WTC11 (cell line): ENCODE results near the gene COX19. TPM values are rescaled to one million over a fixed set of nuclear protein-coding genes. Genes with fewer than 3 reads are reported as not detected.
A peak's percentile ranks its signal among the peaks of the same experiment; 100 is the strongest.

ENCODE experiments used
- ATAC-seq: fragments of 200-7000 bp; cut with Tn5 transposase; 2 replicates; pipeline ENCODE4 v1.10.0; 2021; ENCODE audit warnings: mild to moderate bottlenecking, moderate library complexity
- Bru-seq: library from RNA; stranded (reverse); fragments of 400-500 nt; gene quantifications from one replicate; lab custom pipeline; 2021; lab: Mats Ljungman, UMichigan
- CTCF ChIA-PET: fragments of 300-600 bp; sonication (Branson Sonifier 250); formaldehyde crosslinking; loops from one replicate; lab custom pipeline; 2021; ENCODE audit warnings: antibody characterized with exemption; lab: Charles Lee
- POLR2A ChIA-PET: fragments of 350-600 bp; sonication (Branson Sonifier 250); formaldehyde crosslinking; loops from one replicate; lab custom pipeline; 2021; ENCODE audit warnings: antibody characterized with exemption; lab: Charles Lee
- DNase-seq: peaks from one replicate; pipeline ENCODE4 v3.0.0; 2021; ENCODE audit warnings: low spot score
- H3K27ac Mint-ChIP-seq: 2 replicates; pipeline ENCODE4 v1.8.0; 2021; ENCODE audit warnings: mixed read lengths
- H3K27me3 Mint-ChIP-seq: 2 replicates; pipeline ENCODE4 v1.8.0; 2021; ENCODE audit warnings: low read depth, mild to moderate bottlenecking, moderate library complexity, mixed read lengths
- H3K36me3 Mint-ChIP-seq: 2 replicates; pipeline ENCODE4 v1.8.0; 2021; ENCODE audit warnings: mixed read lengths
- H3K4me1 Mint-ChIP-seq: 2 replicates; pipeline ENCODE4 v1.8.0; 2022; ENCODE audit warnings: mixed read lengths
- H3K4me3 Mint-ChIP-seq: 2 replicates; pipeline ENCODE4 v1.8.0; 2021; ENCODE audit warnings: mild to moderate bottlenecking, moderate library complexity, mixed read lengths
- H3K9me3 Mint-ChIP-seq: 2 replicates; pipeline ENCODE4 v1.8.0; 2021; ENCODE audit warnings: mixed read lengths
- CBFB ChIP-seq: sonication (generic); formaldehyde crosslinking; IDR thresholded peaks from 2 replicates; pipeline ENCODE4 v1.8.1; 2022; ENCODE audit warnings: mild to moderate bottlenecking, low read depth, missing genetic modification reagents
- CREM ChIP-seq: sonication (generic); formaldehyde crosslinking; IDR thresholded peaks from 2 replicates; pipeline ENCODE4 v1.8.1; 2022; ENCODE audit warnings: mild to moderate bottlenecking, missing genetic modification reagents, moderate library complexity
- ETV6 ChIP-seq: sonication (generic); formaldehyde crosslinking; IDR thresholded peaks from 2 replicates; pipeline ENCODE4 v1.8.1; 2022; ENCODE audit warnings: mild to moderate bottlenecking, missing genetic modification reagents
- FOXK1 ChIP-seq: sonication (generic); formaldehyde crosslinking; IDR thresholded peaks from 2 replicates; pipeline ENCODE4 v1.8.0; 2022; ENCODE audit warnings: mild to moderate bottlenecking, moderate library complexity, missing genetic modification reagents
- FOXP1 ChIP-seq: sonication (generic); formaldehyde crosslinking; IDR thresholded peaks from 2 replicates; pipeline ENCODE4 v1.8.0; 2022; ENCODE audit warnings: missing genetic modification reagents, mild to moderate bottlenecking, moderate library complexity, borderline replicate concordance
- FOXP4 ChIP-seq: sonication (generic); formaldehyde crosslinking; IDR thresholded peaks from 2 replicates; pipeline ENCODE4 v1.8.0; 2022; ENCODE audit warnings: mild to moderate bottlenecking, missing genetic modification reagents
- GABPB1 ChIP-seq: sonication (generic); formaldehyde crosslinking; IDR thresholded peaks from 2 replicates; pipeline ENCODE4 v1.8.1; 2023; ENCODE audit warnings: mild to moderate bottlenecking, missing genetic modification reagents
- HMGXB4 ChIP-seq: sonication (generic); formaldehyde crosslinking; IDR thresholded peaks from 2 replicates; pipeline ENCODE4 v1.8.1; 2023; ENCODE audit warnings: mild to moderate bottlenecking, moderate library complexity, missing genetic modification reagents
- IRF1 ChIP-seq: sonication (generic); formaldehyde crosslinking; IDR thresholded peaks from 2 replicates; pipeline ENCODE4 v1.8.0; 2023; ENCODE audit warnings: missing genetic modification reagents
- JAZF1 ChIP-seq: fragments of 250-450 bp; sonication (Bioruptor Pico); IDR thresholded peaks from 2 replicates; pipeline ENCODE4 v1.9.0; 2021; ENCODE audit warnings: moderate library complexity, mild to moderate bottlenecking, inconsistent platforms
- MYBL2 ChIP-seq: sonication (generic); formaldehyde crosslinking; IDR thresholded peaks from 2 replicates; pipeline ENCODE4 v1.8.1; 2023; ENCODE audit warnings: mild to moderate bottlenecking, moderate library complexity, missing genetic modification reagents
- PRDM15 ChIP-seq: sonication (generic); formaldehyde crosslinking; IDR thresholded peaks from 2 replicates; pipeline ENCODE4 v1.8.0; 2022; ENCODE audit warnings: missing genetic modification reagents
- SMAD3 ChIP-seq: sonication (generic); formaldehyde crosslinking; IDR thresholded peaks from 2 replicates; pipeline ENCODE4 v1.8.0; 2022; ENCODE audit warnings: missing genetic modification reagents, mild to moderate bottlenecking, borderline replicate concordance
- SOX15 ChIP-seq: fragments of 250-450 bp; sonication (Bioruptor Pico); IDR thresholded peaks from 2 replicates; pipeline ENCODE4 v1.9.0; 2021; ENCODE audit warnings: mild to moderate bottlenecking
- STAT6 ChIP-seq: sonication (generic); formaldehyde crosslinking; conservative IDR thresholded peaks from 2 replicates; pipeline ENCODE4 v1.8.1; 2023; ENCODE audit warnings: mild to moderate bottlenecking, low read depth, missing genetic modification reagents, moderate library complexity
- TP53 ChIP-seq: sonication (generic); formaldehyde crosslinking; IDR thresholded peaks from 2 replicates; pipeline ENCODE4 v1.8.1; 2023; ENCODE audit warnings: mild to moderate bottlenecking, missing genetic modification reagents
- ZBTB43 ChIP-seq: sonication (generic); formaldehyde crosslinking; IDR thresholded peaks from 2 replicates; pipeline ENCODE4 v1.8.1; 2023; ENCODE audit warnings: mild to moderate bottlenecking, missing genetic modification reagents
- ZMAT4 ChIP-seq: fragments of 250-450 bp; sonication (Bioruptor Pico); IDR thresholded peaks from 2 replicates; pipeline ENCODE4 v1.9.0; 2021; ENCODE audit warnings: mild to moderate bottlenecking
- ZNF138 ChIP-seq: sonication (generic); formaldehyde crosslinking; conservative IDR thresholded peaks from 2 replicates; pipeline ENCODE4 v1.8.1; 2022; ENCODE audit warnings: mild to moderate bottlenecking, moderate library complexity, missing genetic modification reagents
- ZNF232 ChIP-seq: sonication (generic); formaldehyde crosslinking; IDR thresholded peaks from 2 replicates; pipeline ENCODE4 v1.8.0; 2022; ENCODE audit warnings: mild to moderate bottlenecking, missing genetic modification reagents
- ZNF416 ChIP-seq: fragments of 250-450 bp; sonication (Bioruptor Pico); IDR thresholded peaks from 2 replicates; pipeline ENCODE4 v1.9.0; 2021; ENCODE audit warnings: mild to moderate bottlenecking, inconsistent platforms
- long read RNA-seq, 3 experiments: library from RNA in 1 of 3; library from capped mRNA in 1 of 3; library from polyadenylated mRNA in 1 of 3; unstranded in 2 of 3; stranded (forward) in 1 of 3; transcript quantifications; one replicate each; pipeline ENCODE4 v2.0.0, GENCODE V29; 2021
- total RNA-seq: library from RNA; stranded (reverse); gene quantifications from 3 replicates; pipeline ENCODE4 v1.2.3, GENCODE V29; 2021

The COX19 gene
- total RNA-seq (10.2 to 13.2 TPM (median 10.4 TPM) in 3 replicates), Bru-seq, nascent RNA (percentile 89 among the genes with signal in this experiment)
- long read RNA-seq, experiment 1, transcript COX19-201 (3 exons, 3,666 nt), result major isoform, 44 of 57 reads
- long read RNA-seq, experiment 1, partial matches to known transcripts, result 2 of 57 reads
- long read RNA-seq, experiment 1, other reads (novel, unspliced or antisense), result 10 of 57 reads
- long read RNA-seq, experiment 2, transcript COX19-201 (3 exons, 3,666 nt), result major isoform, 13 of 17 reads
- long read RNA-seq, experiment 2, partial matches to known transcripts, result 0 of 17 reads
- long read RNA-seq, experiment 2, other reads (novel, unspliced or antisense), result 4 of 17 reads
- long read RNA-seq, experiment 3, transcript COX19-201 (3 exons, 3,666 nt), result major isoform, 9 of 9 reads
- long read RNA-seq, experiment 3, partial matches to known transcripts, result 0 of 9 reads
- long read RNA-seq, experiment 3, other reads (novel, unspliced or antisense), result 0 of 9 reads

GRCh38 chr7:974820-975681 is at the start of gene COX19:
Gene COX19, minus strand, starts transcription at chr7:975549. Its CDS starts 40 bp downstream, at chr7:975509.
- Mint-ChIP-seq H3K27me3 (peaks cover 2% of the 10 kb centered on the region; the same call in 1 of the 2 replicates), H3K4me1 (peaks cover 3% of the 10 kb centered on the region; the same call in 1 of the 2 replicates), H3K4me3 (peak within 1 kb of the TSS; percentile 86), H3K27ac (peak within 1 kb of the TSS; percentile 49), H3K36me3 (peaks cover 24% of the 10 kb centered on the region), H3K9me3 (no peaks in the 10 kb centered on the region)
- CTCF ChIA-PET, result interaction anchor here (0.7 to 4.4 kb wide), 14 partner anchors 8 to 208 kb away, joined by 3 to 43 read pairs (median 5); a partner anchor contains a TSS
- peak; percentile 84 for ATAC-seq
- POLR2A ChIA-PET, result interaction anchor here (0.6 to 1.2 kb wide), 4 partner anchors 10 to 253 kb away, joined by 3 to 5 read pairs (median 3); no protein-coding TSS in a partner anchor
- peak; percentile 89 for DNase-seq
- TF ChIP-seq CBFB (CRISPR knock-in tag) (no peak), HMGXB4 (CRISPR knock-in tag) (peak; percentile 62; the same call in 1 of the 2 replicates), STAT6 (CRISPR knock-in tag) (no peak), ZNF232 (peak; percentile 13; the same call in 1 of the 2 replicates), IRF1 (CRISPR knock-in tag) (0 out of 2 replicates have a peak, but pooled peaks have one; percentile 61), TP53 (CRISPR knock-in tag) (peak; percentile 75; the same call in 1 of the 2 replicates), FOXP1 (CRISPR knock-in tag) (peak; percentile 52; the same call in 1 of the 2 replicates), MYBL2 (CRISPR knock-in tag) (0 out of 2 replicates have a peak, but pooled peaks have one; percentile 26), CREM (CRISPR knock-in tag) (0 out of 2 replicates have a peak, but pooled peaks have one; percentile 70), ZMAT4 (CRISPR knock-in tag) (no peak), FOXK1 (CRISPR knock-in tag) (peak; percentile 91), SOX15 (no peak), ZNF138 (CRISPR knock-in tag) (0 out of 2 replicates have a peak, but pooled peaks have one; percentile 64), SMAD3 (CRISPR knock-in tag) (no peak; the same call in 1 of the 2 replicates), ETV6 (CRISPR knock-in tag) (peak; percentile 76), ZNF416 (CRISPR knock-in tag) (0 out of 2 replicates have a peak, but pooled peaks have one; percentile 23), FOXP4 (CRISPR knock-in tag) (0 out of 2 replicates have a peak, but pooled peaks have one; percentile 52), JAZF1 (CRISPR knock-in tag) (no peak), PRDM15 (no peak), ZBTB43 (peak; percentile 42; the same call in 1 of the 2 replicates), GABPB1 (CRISPR knock-in tag) (peak; percentile 61)
